Measurements from ENCODE around the gene CENPU.

DNA sequence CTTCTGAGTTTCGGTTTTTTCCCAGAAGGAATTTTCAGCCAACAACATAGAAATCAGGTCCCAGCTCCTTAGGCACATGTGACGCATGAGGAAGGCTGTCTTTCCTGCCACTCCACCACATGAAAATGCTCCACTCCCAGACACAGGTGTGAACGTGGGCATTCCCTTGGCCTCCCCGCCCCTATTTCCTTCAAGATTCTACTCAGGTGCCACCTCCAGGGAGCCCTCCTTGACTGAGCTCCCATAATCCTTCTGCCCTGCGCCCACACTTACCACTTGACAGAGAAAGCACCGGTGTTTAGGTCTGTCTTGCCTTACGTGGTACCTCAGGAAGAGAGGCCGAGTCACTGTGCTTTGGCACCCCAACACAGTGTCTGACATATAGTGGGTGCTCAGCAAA, 44.4 kb upstream of the CENPU start:
- TF ChIP-seq, protein P1, sequence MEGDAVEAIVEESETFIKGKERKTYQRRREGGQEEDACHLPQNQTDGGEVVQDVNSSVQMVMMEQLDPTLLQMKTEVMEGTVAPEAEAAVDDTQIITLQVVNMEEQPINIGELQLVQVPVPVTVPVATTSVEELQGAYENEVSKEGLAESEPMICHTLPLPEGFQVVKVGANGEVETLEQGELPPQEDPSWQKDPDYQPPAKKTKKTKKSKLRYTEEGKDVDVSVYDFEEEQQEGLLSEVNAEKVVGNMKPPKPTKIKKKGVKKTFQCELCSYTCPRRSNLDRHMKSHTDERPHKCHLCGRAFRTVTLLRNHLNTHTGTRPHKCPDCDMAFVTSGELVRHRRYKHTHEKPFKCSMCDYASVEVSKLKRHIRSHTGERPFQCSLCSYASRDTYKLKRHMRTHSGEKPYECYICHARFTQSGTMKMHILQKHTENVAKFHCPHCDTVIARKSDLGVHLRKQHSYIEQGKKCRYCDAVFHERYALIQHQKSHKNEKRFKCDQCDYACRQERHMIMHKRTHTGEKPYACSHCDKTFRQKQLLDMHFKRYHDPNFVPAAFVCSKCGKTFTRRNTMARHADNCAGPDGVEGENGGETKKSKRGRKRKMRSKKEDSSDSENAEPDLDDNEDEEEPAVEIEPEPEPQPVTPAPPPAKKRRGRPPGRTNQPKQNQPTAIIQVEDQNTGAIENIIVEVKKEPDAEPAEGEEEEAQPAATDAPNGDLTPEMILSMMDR (IDR thresholded peaks at IDR 0.05), result no peak
- no peak for TF ChIP-seq EZH2 (IDR thresholded peaks at IDR 0.05)

Measured in neural progenitor cell (in vitro differentiated cells).